ENCODE data around the gene CAPN2.

The CAPN2 gene

DNA sequence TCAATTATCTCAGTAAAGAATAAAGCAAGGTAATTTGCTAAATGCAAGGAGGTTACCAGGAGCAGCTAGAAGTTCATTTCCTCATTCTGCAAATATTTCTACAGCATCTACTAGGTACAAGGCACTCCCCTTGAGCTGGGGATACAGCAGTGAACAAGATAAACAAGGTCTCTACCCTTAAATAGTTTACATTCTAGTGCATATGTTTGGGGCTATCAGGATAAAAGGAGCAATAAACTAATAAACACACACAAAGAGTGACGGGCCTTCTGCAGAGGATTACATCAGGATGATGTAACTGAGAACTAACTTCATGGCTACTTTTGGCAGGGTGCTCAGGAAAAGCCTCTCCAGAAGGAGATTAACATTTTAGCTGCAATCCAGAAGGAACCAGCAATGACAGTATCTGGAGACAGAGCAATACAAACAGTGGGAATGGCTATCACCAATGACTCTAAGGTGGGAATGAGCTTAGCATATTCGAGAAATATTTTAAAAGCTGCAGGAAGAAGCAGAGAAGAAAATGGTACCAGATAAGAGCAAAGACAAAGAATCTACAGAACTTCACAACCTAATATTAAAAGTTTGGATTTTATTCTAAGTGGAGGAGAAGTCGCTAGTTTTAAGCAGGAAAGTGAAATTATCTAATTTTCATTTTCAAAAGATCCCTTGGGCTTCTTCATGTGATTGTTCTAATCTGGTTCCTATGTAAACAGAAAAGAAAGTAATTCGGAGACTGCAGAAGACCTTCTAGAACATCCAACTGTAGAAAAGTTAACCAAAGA lies 107.6 kb downstream of the CAPN2 start:
- H3K4me1 ChIP-seq (ENCODE audit: low read length), result peaks cover 27% of the 10 kb centered on the region
- no peak overlapping the region for H2AFZ ChIP-seq (ENCODE audit: low read depth, low read length)
- H3K9ac ChIP-seq (ENCODE audit: low read length), result no peak overlapping the region
- TF ChIP-seq EZH2phosphoT487 (IDR thresholded peaks at IDR 0.05; ENCODE audit: low read depth), result no peak
- TF ChIP-seq, protein P1, sequence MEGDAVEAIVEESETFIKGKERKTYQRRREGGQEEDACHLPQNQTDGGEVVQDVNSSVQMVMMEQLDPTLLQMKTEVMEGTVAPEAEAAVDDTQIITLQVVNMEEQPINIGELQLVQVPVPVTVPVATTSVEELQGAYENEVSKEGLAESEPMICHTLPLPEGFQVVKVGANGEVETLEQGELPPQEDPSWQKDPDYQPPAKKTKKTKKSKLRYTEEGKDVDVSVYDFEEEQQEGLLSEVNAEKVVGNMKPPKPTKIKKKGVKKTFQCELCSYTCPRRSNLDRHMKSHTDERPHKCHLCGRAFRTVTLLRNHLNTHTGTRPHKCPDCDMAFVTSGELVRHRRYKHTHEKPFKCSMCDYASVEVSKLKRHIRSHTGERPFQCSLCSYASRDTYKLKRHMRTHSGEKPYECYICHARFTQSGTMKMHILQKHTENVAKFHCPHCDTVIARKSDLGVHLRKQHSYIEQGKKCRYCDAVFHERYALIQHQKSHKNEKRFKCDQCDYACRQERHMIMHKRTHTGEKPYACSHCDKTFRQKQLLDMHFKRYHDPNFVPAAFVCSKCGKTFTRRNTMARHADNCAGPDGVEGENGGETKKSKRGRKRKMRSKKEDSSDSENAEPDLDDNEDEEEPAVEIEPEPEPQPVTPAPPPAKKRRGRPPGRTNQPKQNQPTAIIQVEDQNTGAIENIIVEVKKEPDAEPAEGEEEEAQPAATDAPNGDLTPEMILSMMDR (IDR thresholded peaks at IDR 0.05; ENCODE audit: low read depth, low read length), result no peak
- no peaks in the 10 kb centered on the region for H3K9me3 ChIP-seq (ENCODE audit: insufficient read depth, low read length)
- peaks cover 87% of the 10 kb centered on the region for H3K79me2 ChIP-seq (ENCODE audit: low read length)
- H4K20me1 ChIP-seq (ENCODE audit: insufficient read depth, low read length), result peaks cover 68% of the 10 kb centered on the region
- H3K27me3 ChIP-seq (ENCODE audit: low read depth, low read length), result no peaks in the 10 kb centered on the region
- no peak overlapping the region for H3K27ac ChIP-seq (ENCODE audit: low read length)
- H3K4me2 ChIP-seq (ENCODE audit: low read length), result no peak overlapping the region
- no peak overlapping the region for H3K4me3 ChIP-seq (ENCODE audit: low read length)
- H3K36me3 ChIP-seq (replicated peaks; ENCODE audit: low read depth, low read length), result peaks cover 34% of the 10 kb centered on the region

GRCh38 chr1:223820515-223820858 lies 108.1 kb downstream of the CAPN2 start:
- Histone ChIP-seq H3K79me2 (ENCODE audit: low read length) (peaks cover 87% of the 10 kb centered on the region), H3K4me2 (ENCODE audit: low read length) (no peak overlapping the region), H2AFZ (ENCODE audit: low read depth, low read length) (no peak overlapping the region), H3K9ac (ENCODE audit: low read length) (no peak overlapping the region), H3K9me3 (ENCODE audit: insufficient read depth, low read length) (no peaks in the 10 kb centered on the region), H3K36me3 (replicated peaks; ENCODE audit: low read depth, low read length) (peaks cover 34% of the 10 kb centered on the region), H3K27ac (ENCODE audit: low read length) (no peak overlapping the region), H3K4me3 (ENCODE audit: low read length) (no peak overlapping the region), H3K4me1 (ENCODE audit: low read length) (peaks cover 33% of the 10 kb centered on the region), H4K20me1 (ENCODE audit: insufficient read depth, low read length) (peaks cover 68% of the 10 kb centered on the region), H3K27me3 (ENCODE audit: low read depth, low read length) (no peaks in the 10 kb centered on the region)
- TF ChIP-seq EZH2phosphoT487 (IDR thresholded peaks at IDR 0.05; ENCODE audit: low read depth), result no peak
- TF ChIP-seq, protein P1 (IDR thresholded peaks at IDR 0.05; ENCODE audit: low read depth, low read length), result no peak

DNA sequence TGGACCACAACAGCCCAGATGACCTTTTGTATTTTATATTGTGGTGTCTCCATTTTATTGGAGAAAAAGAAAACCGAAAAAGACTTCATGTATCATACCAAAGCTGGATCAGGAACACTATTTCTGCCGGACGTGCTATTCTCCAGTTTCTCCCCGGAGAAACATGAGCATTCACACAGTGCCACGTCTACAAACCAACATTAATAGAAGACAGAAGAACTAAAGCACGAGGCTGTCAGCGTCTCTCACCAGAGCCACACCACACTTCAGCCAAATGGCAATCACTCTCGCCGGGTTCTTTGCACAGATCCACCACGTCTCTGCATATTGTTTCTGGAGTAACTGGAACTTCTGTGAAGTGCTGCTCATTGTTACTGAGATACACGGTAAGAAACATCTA lies 108.6 kb downstream of the CAPN2 start:
- no peak overlapping the region for H3K9ac ChIP-seq (ENCODE audit: low read length)
- H3K4me3 ChIP-seq (ENCODE audit: low read length), result no peak overlapping the region
- no peaks in the 10 kb centered on the region for H3K27me3 ChIP-seq (ENCODE audit: low read depth, low read length)
- TF ChIP-seq, protein P1 (IDR thresholded peaks at IDR 0.05; ENCODE audit: low read depth, low read length), result no peak
- TF ChIP-seq EZH2phosphoT487 (IDR thresholded peaks at IDR 0.05; ENCODE audit: low read depth), result no peak
- H3K9me3 ChIP-seq (ENCODE audit: insufficient read depth, low read length), result no peaks in the 10 kb centered on the region
- no peak overlapping the region for H2AFZ ChIP-seq (ENCODE audit: low read depth, low read length)
- H3K27ac ChIP-seq (ENCODE audit: low read length), result no peak overlapping the region
- H3K4me2 ChIP-seq (ENCODE audit: low read length), result no peak overlapping the region
- H4K20me1 ChIP-seq (ENCODE audit: insufficient read depth, low read length), result peaks cover 68% of the 10 kb centered on the region
- peaks cover 87% of the 10 kb centered on the region for H3K79me2 ChIP-seq (ENCODE audit: low read length)
- peaks cover 38% of the 10 kb centered on the region for H3K4me1 ChIP-seq (ENCODE audit: low read length)
- H3K36me3 ChIP-seq (replicated peaks; ENCODE audit: low read depth, low read length), result peaks cover 30% of the 10 kb centered on the region

DNA sequence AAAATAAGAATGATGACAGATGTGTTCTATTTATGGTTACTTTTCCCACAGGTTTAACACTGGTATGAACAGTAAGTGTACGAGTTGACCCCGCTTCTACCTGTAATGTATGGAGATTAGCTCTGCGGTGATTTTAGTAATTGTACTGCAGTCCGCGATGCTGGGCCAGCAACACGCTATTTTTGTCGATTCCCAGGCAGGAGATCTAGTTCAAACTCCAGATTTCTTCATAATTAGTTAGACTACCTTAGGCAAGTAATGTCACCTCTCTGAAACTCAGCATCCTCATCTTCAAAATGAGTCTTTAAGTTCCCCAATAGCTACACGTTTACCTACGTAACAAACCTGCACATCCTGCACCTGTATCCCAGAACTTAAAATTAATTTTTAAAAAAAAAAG lies 111.9 kb downstream of the CAPN2 start:
- H3K27ac ChIP-seq (ENCODE audit: low read length), result no peak overlapping the region
- no peak overlapping the region for H2AFZ ChIP-seq (ENCODE audit: low read depth, low read length)
- H4K20me1 ChIP-seq (ENCODE audit: insufficient read depth, low read length), result peaks cover 85% of the 10 kb centered on the region
- no peaks in the 10 kb centered on the region for H3K27me3 ChIP-seq (ENCODE audit: low read depth, low read length)
- no peak for TF ChIP-seq EZH2phosphoT487 (IDR thresholded peaks at IDR 0.05; ENCODE audit: low read depth)
- TF ChIP-seq, protein P1 (IDR thresholded peaks at IDR 0.05; ENCODE audit: low read depth, low read length), result no peak
- H3K9me3 ChIP-seq (ENCODE audit: insufficient read depth, low read length), result no peaks in the 10 kb centered on the region
- H3K4me3 ChIP-seq (ENCODE audit: low read length), result no peak overlapping the region
- H3K9ac ChIP-seq (ENCODE audit: low read length), result no peak overlapping the region
- H3K36me3 ChIP-seq (replicated peaks; ENCODE audit: low read depth, low read length), result peaks cover 31% of the 10 kb centered on the region
- H3K79me2 ChIP-seq (ENCODE audit: low read length), result peaks cover 99% of the 10 kb centered on the region
- peaks cover 68% of the 10 kb centered on the region for H3K4me1 ChIP-seq (ENCODE audit: low read length)
- H3K4me2 ChIP-seq (ENCODE audit: low read length), result no peak overlapping the region
